T-helper 22 cell (primary cell): ENCODE results near the gene HDAC10.
A peak's percentile ranks its signal among the peaks of the same experiment; 100 is the strongest.

Source experiments
- DNase-seq: peaks from one replicate; pipeline ENCODE4 v3.0.0-alpha.2; 2020; ENCODE audit warnings: low read depth

Gene HDAC10

DNA sequence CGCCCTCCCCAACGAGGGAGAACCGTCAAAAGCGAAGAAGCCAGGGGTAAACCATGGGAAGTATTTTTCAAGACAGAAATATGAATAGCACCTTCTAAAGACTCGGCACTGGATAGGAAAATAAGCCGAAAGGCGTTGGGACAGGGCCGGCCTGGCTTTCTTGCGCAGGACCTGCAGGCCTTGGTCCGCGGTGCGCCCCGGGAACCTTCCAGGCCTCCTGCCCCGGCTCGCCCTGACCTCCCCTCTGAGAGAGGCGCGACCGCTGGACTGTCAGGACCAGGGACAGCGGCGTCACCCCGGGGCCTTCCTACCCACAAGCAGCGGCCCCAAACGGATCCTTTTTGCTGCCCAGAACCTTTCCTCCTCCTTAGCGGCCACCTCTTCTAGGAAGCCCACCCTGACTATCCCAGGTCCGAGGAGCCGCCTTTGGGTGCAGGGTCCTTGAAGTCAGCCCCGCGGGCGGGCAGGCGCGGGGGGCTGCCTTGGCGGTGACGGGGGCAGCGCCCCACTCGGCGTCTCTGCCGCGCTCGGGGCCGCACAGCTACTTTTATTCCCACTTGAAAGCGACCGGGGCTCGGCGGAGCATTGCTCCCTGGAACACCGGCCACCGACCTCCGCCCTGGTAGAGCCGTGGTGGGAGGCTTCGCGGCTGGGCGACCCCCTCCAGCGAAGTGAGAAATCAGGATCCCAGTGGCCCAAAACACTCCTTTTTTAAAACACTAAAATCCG, 19.8 kb upstream of the HDAC10 start:
- DNase-seq: peak; percentile 43

DNA sequence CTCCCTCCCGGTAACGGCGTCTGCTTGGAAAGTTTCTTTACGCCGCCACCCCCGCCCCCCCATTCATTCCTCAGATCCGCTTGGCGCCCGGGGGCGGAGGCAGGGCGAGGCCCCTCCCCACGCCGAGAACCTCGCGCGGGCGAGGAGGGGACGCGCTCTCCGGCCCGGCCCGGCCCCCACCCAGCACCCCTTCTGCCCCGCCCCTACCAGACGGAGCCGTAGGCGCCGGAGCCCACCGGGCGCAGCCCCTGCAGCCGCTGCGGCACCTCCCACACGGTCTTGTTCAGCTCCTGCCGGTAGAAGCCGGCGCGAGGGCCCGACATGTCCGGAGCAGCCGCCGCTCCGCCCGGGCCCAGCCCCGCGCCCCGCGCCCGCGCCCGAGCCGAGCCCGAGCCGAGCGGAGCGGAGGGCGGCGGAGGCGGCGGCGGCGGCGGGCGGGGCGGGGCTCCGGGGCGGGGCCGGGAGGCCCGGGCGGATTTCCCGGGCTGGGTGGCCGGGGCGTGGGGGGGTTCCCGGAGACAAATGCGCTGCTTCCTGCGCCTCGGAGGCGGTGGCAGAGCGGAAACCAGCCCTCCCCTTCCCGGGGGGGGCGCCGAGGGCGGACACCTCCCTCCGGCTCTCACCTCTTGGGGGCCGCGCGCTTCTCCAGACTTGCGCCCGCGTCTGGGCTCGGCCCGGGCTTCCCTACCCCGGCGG, 19.1 kb upstream of the HDAC10 start, which contains the start of gene MAPK11:
MAPK11 (minus strand) TSS at position 411 of the 696 bp plus-strand sequence; CDS start at position 323, 88 bp downstream.
- DNase-seq: peak; percentile 68

DNA sequence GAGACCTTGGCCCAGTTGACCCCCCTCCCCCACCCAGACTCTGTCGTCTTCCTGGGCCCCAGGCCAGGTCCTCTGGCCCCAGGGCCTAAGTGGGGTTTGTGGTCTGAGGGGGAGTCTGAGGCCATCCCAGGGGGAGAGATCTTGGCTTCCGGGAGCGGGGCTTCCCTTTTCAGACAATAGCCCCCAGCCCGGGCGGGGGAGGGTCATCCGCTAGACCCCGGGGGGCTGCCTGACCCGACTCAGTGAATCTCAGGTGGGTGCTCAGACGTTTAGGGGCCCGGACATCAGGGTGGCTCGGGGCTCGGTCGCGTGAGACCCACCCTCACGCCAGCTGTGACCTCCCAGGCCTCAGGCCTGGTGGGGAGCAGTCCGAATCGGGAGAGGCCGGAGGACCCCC, 18.5 kb upstream of the HDAC10 start:
- no peak for DNase-seq

DNA sequence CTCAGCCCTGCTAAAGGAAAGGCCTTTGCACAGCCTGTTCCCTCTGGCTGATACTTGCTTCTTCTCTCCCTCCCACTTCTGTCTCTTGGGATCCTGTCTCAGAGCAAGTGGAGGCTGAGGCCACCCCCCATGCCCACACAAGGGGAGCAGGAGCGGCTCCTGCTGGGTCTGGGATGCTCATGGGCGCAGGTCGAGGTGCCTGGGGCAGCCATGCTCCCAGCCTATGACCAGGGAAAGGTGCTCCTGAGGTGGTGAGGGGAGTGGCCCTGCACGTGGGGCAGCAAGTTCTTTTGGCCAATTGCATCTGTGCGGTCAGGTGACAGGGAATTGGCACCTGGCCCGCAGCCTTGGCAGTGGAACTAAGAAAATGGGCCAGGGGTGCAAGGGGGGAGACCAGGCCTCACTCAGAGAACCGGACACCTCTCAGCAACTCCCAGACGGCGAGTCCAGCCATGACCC, 17.6 kb upstream of the HDAC10 start:
- no peak for DNase-seq

DNA sequence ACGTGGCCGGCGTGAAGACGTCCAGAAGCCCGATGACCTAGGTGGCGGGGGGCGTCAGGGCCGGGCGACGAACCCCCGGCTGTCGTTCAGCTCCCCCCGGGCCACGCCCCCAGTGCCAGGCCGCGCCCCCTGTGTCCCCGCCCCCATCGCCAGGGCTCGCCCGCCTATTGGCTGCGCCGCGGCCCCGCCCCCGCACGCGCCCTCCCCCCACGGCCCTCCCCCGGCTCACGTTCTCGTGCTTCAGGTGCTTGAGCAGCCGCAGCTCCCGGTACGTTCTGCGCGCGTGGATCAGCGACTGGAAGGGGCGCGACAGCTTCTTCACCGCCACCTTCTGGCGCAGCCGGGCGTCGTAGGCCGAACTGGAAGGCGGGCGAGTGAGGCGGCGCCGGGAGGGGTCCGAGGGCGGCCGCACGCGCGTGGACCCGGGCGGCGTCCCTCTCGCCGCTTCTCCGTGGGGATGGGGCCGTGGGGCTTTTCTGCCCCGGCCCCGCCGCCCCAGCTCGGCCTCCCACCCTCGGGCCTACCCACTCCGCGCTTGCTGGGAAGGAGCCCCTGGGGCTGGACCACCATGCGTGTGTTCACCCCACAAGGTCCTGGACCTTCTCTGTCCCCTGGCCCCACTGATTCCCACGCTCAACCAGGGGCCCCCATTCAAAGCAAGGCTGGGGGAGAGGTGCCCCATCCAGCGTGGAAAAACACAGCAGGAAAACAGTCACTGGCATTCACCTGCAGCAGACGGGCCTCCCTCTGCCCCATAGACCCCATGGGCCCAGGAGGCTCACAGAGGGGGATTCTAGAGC, 16.7 kb upstream of the HDAC10 start:
- DNase-seq: peak; percentile 36

DNA sequence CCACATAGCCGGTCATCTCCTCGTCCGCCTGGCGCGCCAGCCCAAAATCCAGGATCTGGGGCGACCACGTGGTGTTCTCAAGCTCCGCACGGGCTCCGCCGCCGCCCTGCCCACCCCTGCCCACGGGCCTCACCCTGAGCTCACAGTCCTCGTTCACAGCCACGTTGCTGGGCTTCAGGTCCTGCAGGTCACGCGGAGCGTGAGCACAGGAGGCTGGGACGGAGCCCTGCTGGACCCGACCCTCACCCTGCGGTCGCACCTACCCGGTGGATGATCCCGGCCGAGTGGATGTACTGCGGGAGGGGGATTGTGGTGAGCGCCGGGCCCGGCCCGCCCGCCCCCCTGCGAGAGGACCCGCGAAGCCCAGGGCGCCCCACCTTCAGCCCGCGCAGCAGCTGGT, 15.9 kb upstream of the HDAC10 start:
- no peak for DNase-seq

DNA sequence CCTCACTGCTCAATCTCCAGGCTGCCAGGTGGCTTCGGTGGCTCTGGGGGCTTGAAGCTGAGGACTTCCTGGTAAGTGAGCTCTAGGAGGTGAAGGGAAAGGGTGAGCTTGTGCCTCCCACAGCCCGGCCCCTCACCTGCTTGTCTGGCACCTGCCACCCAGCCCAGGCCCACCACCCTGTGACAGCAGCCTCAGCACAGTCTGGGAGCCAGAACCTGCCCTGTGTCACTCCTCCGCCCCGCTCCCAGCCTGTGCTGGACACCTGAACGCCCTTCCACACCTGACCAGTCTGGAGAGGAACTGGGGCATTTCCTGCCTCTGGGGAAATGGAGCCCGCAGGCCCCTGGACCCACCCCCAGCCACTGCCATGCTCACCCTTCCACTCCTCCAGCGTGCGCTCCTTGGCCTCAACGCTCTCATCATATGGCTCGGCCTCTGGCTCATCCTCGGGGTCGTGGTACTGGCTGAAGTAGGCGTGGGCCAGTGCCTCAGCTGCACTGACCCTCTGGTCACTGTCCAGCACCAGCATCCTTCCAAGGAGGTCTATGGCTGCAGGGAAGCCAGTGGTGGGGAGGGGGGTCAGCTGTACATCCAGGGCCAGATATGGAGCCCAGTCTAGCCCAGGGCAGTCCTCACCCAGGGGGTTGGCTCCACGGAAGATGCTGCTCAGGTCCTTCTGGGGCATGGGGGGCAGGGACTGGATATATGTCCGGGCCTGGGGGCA, 14.0 kb upstream of the HDAC10 start:
- DNase-seq: no peak

DNA sequence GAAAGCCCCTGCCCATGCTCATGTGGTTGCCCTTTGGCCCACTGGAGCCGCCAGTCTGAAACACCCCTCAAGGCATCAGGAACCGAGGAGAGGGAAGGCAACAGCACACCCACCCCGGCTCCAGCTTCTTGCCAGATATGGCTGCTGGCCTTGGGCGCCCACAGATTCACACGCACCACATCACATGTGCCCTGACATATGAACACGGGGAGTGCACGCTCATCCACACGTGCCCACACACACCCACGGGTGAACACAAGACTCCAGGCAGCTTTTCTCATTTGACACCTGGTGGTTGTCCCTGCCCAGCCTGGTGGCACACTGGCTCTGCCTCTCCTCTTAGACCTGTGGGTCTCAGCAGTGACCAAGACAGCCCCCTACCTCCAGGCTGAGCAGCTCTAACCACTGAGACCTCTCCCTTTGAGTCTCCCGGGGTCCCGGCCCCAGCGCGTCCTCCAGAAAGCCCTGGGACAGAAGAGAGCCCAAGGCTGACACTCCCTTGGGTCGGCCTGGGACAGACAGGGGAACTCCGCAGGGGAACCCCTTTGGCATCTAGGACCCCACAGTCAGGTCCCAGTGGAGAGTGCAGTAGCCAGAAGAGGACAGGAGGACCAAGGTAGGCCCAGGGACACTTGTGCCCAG, 13.2 kb upstream of the HDAC10 start:
- DNase-seq: no peak

DNA sequence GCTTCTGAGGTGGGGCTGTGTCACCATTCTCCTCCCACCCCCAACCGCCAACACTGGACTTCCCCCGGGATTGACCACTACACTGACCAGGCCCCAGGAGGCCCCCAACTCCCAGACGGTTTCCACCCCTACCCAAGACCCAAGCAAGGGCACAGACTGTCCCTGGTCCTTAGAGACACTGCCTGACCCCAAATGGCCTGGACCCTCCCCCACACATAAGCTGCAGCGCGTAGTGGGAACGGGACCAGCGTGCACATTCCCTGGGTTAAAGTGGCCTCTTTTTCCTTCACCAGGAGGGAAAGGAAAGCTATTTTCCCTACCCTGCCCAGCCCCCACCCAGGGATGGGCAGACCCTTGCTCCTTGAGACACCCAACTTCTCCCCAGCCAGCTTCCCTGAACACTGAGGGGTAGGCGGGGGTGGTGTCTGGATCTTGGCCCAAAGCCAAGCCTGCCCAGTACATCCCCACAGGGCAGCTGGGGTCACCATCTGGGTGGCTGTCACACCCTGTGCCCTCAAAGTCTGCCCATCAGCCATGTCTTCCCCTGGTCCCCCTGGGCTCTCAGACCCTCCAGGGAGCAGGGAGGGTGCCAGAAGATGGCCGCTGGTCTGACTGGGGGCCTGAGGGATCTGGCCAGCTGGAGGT, 12.0 kb upstream of the HDAC10 start:
- DNase-seq: no peak

DNA sequence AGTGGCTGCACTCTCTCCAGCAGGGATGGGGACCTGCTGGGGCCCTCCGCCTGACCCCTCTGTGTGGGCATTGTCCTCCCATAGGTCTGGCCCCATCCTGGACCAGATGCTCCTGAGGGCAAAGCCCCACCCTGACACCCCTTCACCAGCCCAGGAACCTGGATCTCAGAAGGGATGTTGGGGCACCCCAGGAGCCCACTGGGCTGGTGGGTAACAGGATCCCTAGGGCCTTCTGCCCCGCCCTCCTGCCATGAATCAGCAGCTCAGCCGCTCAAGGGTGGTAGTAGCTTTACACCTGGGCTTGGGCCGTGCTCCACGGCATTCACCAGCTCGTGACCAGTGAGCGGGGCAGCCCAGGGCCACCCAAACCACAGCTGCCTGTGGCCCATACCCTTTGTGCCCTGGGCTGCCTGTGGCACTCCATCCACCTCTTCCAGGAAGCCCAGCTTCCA, 11.4 kb upstream of the HDAC10 start:
- no peak for DNase-seq

DNA sequence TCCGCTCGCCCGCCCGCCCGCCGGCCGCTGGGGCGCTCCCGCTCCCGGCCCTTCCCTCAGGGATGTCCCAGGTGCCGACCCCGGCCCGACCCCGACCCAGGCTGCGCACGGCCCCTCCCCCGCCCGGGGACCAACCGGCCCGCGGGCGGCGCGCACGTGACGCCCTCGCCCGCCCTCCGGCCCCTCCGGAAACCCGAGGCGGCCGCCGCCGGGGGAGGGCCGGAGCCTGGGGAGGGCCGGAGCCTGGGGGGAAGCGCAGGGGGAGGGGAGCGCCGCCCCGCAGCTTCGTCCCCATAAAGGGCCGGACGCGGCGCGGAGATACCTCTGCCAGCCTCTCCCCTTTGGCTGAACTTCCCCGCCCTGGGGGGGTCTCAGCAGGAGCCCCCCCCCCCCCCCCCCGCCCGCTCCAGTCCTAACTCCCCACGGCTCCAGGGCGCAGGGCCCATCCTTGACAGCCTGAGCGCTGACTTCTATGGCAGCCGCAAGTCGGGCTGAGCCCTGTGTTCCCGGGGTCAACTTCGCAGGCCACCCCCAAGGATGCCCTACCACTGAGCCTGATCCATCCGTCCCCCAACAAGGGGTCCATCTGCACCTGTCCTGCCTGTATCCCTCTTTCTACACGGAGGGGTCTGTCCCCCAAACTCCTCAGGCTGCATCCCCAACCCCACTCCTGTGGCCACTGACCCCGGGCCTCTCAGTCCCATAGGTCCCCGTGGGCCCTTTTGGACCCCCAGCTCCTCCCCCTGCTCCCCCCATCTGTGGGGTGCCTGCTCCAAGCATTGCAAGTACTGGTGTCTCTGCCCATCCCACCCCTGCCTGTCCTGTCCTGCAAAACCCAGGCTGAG, 10.8 kb upstream of the HDAC10 start, which contains the start of gene MAPK12:
MAPK12 (minus strand) TSS at position 69 of the 845 bp plus-strand sequence. CDS start 174 bp downstream, outside the sequence.
- DNase-seq: no peak

DNA sequence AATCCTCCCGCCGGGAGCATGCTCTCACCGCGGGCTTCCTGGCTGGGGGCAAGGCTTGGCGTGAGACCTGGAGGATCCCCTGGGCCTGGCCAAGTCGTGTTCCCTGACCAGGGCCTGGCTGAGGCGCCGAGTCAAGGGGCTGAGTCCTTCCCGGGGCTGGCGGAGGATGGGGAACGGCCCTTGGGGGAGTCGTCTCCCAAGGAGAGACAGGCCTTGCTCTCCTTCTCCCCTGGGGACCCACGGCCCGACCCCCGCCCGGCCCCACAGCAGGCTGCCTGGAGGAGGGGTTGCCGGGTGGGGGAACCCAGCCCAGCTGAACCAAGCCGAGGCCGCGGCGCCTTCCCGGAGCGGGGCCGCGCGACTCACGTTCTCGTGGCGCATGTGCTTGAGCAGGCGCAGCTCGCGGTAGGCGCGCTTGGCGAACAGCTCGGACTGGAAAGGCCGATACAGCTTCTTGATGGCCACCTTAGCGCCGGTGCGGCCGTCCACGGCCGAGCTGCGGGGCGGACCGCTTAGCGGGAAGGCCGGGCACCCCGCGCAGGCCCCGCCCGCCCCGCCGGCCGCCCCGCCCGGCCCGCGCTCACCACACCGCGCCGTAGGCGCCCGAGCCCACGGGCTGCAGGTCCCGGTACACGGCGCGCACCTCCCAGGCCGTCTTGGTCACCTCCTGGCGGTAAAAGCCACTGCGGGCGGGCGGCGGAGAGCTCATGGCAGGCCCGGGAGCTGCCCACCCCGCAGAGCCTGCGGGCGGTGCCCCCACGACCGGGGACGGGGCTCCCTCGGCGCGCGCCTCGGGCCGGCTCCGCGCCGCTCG, 9.9 kb upstream of the HDAC10 start:
- no peak for DNase-seq

DNA sequence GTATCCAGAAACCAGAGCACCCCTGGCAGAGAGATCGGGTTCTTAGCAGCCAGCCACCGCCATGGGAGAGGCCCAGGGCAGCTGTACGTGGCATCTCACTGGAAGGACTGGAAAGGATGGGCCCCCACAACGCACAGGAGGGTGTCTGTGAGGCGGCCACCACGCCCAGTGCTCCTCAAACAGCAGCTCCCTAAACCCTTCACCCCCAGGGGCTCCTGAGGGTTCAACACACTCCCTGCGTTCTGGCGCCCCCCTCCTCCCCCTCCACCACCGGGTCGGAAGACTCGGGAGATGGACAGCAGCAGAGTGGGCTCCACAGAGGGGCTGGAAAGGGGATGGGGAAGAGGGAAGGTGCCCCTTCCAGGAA, 9.4 kb upstream of the HDAC10 start:
- DNase-seq: no peak

DNA sequence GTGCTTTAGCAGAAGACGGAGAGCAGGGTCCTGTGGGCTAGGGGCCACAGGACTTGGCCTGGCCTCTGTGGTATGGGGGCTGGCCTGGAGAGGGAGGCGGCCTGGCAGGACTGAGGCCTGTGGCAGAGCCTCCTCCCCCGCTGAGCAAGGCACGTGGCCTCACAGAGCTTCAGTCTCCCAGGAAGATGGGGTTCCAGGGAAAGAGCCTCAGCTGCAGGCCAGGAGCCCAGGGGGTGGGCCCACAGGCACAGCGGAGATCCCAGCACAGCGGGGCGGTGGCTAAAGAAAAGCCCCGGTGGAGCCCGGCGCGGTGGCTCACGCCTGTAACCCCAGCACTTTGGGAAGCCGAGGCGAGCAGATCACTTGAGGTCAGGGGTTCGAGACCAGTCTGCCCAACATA, 8.2 kb upstream of the HDAC10 start:
- no peak for DNase-seq

DNA sequence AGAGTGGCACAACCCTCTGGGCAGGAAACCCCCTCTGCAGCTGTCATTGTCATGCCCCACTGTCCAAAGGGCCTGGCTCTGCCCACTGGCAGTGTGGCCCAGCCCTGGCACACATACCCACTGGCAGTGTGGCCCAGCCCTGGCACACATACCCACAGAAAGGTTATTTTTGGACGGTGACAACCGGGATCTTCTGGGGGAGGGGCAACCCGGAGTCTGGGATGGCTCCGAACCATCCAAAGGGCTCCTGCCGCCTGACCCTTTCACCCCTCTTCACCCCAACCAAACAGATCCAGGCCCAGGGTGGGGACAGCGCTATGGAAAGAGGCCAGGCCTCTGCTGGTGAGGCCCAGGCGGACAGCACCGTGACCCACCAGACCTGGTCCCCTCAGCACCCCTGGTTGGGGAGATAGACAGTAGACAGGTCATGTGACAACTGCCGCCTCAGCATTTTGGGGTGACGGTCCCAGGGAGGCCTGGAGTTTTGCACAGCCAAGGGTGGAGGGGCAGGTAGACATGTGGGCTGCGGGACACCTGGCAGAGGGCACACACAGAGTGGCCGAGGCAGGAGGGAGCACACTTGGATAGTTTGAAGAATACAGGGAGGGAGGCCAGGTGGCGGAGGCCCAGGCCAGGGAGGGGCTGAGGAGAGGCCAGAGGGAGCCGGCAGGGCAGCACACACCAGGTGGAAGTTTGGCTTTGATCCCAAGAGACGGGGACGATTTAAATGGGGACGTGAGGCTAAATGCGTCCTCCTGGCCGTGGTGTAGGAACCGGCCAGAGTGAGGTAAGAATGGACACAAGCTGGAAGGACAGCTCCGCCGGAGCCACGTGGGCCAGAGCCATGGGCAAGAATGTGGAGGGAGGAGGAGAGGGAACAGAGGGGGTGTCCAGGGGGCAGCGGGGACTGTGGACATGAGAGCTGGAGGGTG, 7.6 kb upstream of the HDAC10 start:
- no peak for DNase-seq

DNA sequence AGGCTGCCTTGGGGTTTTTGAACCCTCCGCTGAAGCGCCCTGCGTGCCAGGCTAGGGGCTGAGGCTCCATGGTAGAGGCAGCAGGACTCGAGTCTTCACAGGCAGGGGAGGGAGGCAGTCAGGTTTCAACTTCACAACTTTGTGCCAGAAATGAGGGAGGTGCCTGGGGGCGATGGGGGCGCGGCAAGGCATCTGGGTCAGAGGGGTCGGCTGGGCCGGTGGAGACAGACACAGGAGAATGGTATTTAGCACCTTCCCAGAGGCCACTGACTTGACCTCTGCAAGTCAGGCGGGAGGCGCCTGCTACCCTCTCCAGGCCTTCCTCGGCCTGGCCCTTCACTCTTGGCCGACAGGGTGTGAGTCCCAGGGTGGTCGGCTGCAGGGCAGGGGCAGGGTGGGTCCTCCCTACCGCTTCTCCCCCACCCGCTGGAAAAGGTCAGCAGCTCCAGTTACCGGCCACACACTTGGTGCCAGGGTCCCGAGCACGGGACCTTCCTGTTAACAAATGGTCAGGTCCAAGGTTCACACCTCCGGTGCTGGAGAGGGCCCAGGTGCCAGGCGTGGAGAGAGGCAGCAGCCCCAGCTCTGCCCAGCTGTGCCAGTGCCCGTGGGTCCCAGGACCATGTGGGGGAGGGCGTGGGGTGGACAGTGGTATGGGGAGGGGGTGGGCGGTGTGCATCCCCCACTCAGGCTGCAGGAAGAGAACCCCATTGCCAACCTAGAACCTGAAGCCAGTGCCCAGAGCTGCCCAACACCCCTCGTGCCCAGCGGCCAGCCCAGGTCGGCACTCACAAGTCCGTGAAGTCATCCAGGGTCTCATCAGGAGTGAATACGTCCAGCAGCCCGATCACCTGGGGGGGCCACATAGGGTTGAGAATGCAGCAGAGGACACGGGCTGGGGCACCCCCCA, 6.6 kb upstream of the HDAC10 start:
- no peak for DNase-seq

DNA sequence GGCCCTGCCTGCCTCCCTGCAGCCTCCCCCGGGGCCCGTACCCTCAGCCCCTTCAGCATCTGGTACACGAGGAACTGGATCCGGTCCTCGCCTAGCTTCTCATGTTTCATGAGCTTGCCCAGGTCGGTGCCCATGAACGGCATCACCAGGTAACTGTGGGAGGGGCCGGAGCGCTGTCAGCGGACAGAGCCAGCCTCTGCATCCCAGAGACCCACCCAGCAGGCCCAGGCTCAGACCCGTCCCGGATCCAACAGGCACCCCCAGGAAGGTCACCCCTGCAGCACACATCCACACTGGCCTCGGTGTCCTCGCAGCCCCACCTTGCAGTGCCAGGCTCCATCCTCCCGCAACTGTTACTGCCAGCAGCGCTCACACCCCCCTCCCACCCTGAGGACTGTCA, 6.0 kb upstream of the HDAC10 start:
- DNase-seq: no peak
